Endothelial cell of umbilical vein (primary cell): Measurements from ENCODE around the gene ARHGEF19. TPM values are rescaled to one million over a fixed set of nuclear protein-coding genes. Genes with fewer than 3 reads are reported as not detected.

ENCODE experiments used
- BruUV-seq: library from RNA; stranded (reverse); fragments of 400-500 nt; replicated peaks from 2 replicates; lab custom pipeline; 2021; lab: Mats Ljungman, UMichigan
- CTCF ChIA-PET: fragments of 300-600, 350-600 bp; sonication (Branson Sonifier 250); formaldehyde crosslinking; loops from one replicate; lab custom pipeline; 2021; ENCODE audit warnings: antibody characterized with exemption, inconsistent platforms; lab: Charles Lee
- POLR2A ChIA-PET: fragments of 300-600, 350-600 bp; sonication (Branson Sonifier 250); formaldehyde crosslinking; loops from one replicate; lab custom pipeline; 2021; ENCODE audit warnings: antibody characterized with exemption, inconsistent platforms; lab: Charles Lee
- DNase-seq: peaks from one replicate; pipeline ENCODE4 v3.0.0-alpha.2; 2011; ENCODE audit warnings: low read depth, low spot score
- FAIRE-seq: peaks from 2 replicates; lab custom pipeline; 2011; peaks lifted over from hg19 to GRCh38; lab: Jason Lieb, UNC
- H2AFZ ChIP-seq: 2 replicates; pipeline ENCODE4 v1.6.0; 2012; ENCODE audit warnings: low read depth, low read length, control low read depth, inconsistent platforms
- H3K27ac ChIP-seq: 2 replicates; pipeline ENCODE4 v1.5.1; 2011; ENCODE audit warnings: low read depth, mild to moderate bottlenecking, control low read depth, low read length, moderate library complexity; ENCODE audit not compliant: insufficient read depth
- H3K27me3 ChIP-seq, 2 experiments: 2 replicates each; pipeline versions ENCODE4 v1.6.0 to v1.6.1; 2011; ENCODE audit warnings: low read length in 2 of 2, mixed read lengths in 1 of 2; ENCODE audit not compliant: control insufficient read depth in 2 of 2, insufficient read depth in 2 of 2
- H3K36me3 ChIP-seq, 2 experiments: 2 replicates in 1 of 2; 3 replicates in 1 of 2; pipeline ENCODE4 v1.5.1; 2011; ENCODE audit warnings: low read length in 2 of 2, mild to moderate bottlenecking in 1 of 2, moderate library complexity in 1 of 2; ENCODE audit not compliant: control insufficient read depth in 2 of 2, insufficient read depth in 2 of 2; ENCODE audit errors: extremely low read depth in 1 of 2
- H3K4me1 ChIP-seq: 3 replicates; pipeline ENCODE4 v1.5.1; 2011; ENCODE audit warnings: mild to moderate bottlenecking, low read length; ENCODE audit not compliant: control insufficient read depth, insufficient read depth; ENCODE audit errors: extremely low read depth
- H3K4me2 ChIP-seq: 2 replicates; pipeline ENCODE4 v1.6.1; 2011; ENCODE audit warnings: low read length, control low read depth, mixed read lengths; ENCODE audit not compliant: insufficient read depth
- H3K4me3 ChIP-seq, 3 experiments: fragments of 200-600 bp in 1 of 3; sonication (generic), shearing (Covaris generic) in 1 of 3; replicated peaks in 1 of 3; 2 replicates each; pipeline ENCODE4 v1.5.1; 2011 to 2016; ENCODE audit warnings: control low read depth in 3 of 3, low read length in 3 of 3, mild to moderate bottlenecking in 2 of 3, inconsistent platforms in 1 of 3, low read depth in 1 of 3, moderate library complexity in 1 of 3; ENCODE audit not compliant: insufficient read depth in 1 of 3
- H3K79me2 ChIP-seq: 2 replicates; pipeline ENCODE4 v1.6.0; 2012; ENCODE audit warnings: low read length, inconsistent platforms; ENCODE audit not compliant: control insufficient read depth, insufficient read depth
- H3K9ac ChIP-seq: replicated peaks from 2 replicates; pipeline ENCODE3; 2011; ENCODE audit warnings: low read length, control low read depth; ENCODE audit not compliant: insufficient read depth; ENCODE audit errors: extremely low read depth
- H3K9me1 ChIP-seq: replicated peaks from 3 replicates; pipeline ENCODE4 v1.6.0; 2011; ENCODE audit warnings: mild to moderate bottlenecking, low read length; ENCODE audit not compliant: control insufficient read depth, insufficient read depth; ENCODE audit errors: extremely low read depth
- H3K9me3 ChIP-seq: replicated peaks from 2 replicates; pipeline ENCODE4 v1.5.1; 2012; ENCODE audit warnings: low read length, inconsistent platforms; ENCODE audit not compliant: control insufficient read depth, insufficient read depth
- H4K20me1 ChIP-seq: replicated peaks from 2 replicates; pipeline ENCODE3; 2011; ENCODE audit warnings: mild to moderate bottlenecking, low read length; ENCODE audit not compliant: control insufficient read depth, insufficient read depth; ENCODE audit errors: extremely low read depth
- EZH2 ChIP-seq: IDR thresholded peaks from 2 replicates; pipeline ENCODE4 v1.6.1; 2012; ENCODE audit warnings: borderline replicate concordance, low read depth, mild to moderate bottlenecking, moderate library complexity, low read length, inconsistent platforms; ENCODE audit not compliant: severe bottlenecking
- FOS ChIP-seq: IDR thresholded peaks from 2 replicates; pipeline ENCODE4 v1.6.1; 2011; ENCODE audit warnings: mild to moderate bottlenecking, low read length, moderate library complexity, borderline replicate concordance; ENCODE audit not compliant: insufficient read depth
- GATA2 ChIP-seq: IDR thresholded peaks from 2 replicates; pipeline ENCODE4 v1.7.0; 2011; ENCODE audit warnings: low read depth, mild to moderate bottlenecking, moderate library complexity, mixed read lengths, low read length; ENCODE audit not compliant: insufficient read length, insufficient read depth
- JUN ChIP-seq: IDR thresholded peaks from 2 replicates; pipeline ENCODE4 v1.6.1; 2011; ENCODE audit warnings: borderline replicate concordance, low read depth; ENCODE audit not compliant: insufficient read length, insufficient read depth
- MYC ChIP-seq: IDR thresholded peaks from one replicate; pipeline ENCODE4 v1.6.1; 2011; ENCODE audit warnings: mild to moderate bottlenecking, low read depth, low read length
- POLR2A ChIP-seq: IDR thresholded peaks from 2 replicates; pipeline ENCODE4 v1.6.1; 2012; ENCODE audit warnings: low read depth, mild to moderate bottlenecking, control low read depth, low read length
- POLR2AphosphoS5 ChIP-seq: IDR thresholded peaks from 2 replicates; pipeline ENCODE4 v1.6.1; 2012; ENCODE audit warnings: low read depth, mild to moderate bottlenecking, control low read depth, low read length, moderate library complexity; ENCODE audit not compliant: insufficient read depth
- dilution Hi-C: fragments of 300-500 bp; cut with MboI; formaldehyde crosslinking; loops from one replicate; pipeline ENCODE4 v1.15.0; 2019; ENCODE audit warnings: low sequenced_read_pairs; ENCODE audit not compliant: extremely low pct_ligation_motif_present
- intact Hi-C: fragments of 100-400 bp; cut with micrococcal nuclease; formaldehyde crosslinking; loops from one replicate; pipeline ENCODE4 v1.10.0; 2022
- polyA plus RNA-seq, 4 experiments: library from polyadenylated mRNA; depleted of rRNA in 3 of 4; stranded (reverse) in 3 of 4; unstranded in 1 of 4; fragments of >200 nt; gene quantifications; 2 replicates each; pipeline versions ENCODE4 v1.2.1 to v1.2.3, GENCODE V29; 2011 to 2012; ENCODE audit warnings: missing spikeins in 1 of 4
- total RNA-seq: library from RNA; stranded (reverse); gene quantifications from 2 replicates; pipeline ENCODE4 v1.2.3, GENCODE V29; 2021
- TF ChIP-seq, protein P1 (sequence below), 2 donors: IDR thresholded peaks; 1 replicate in 1 of 2; 2 replicates in 1 of 2; pipeline ENCODE4 v1.5.1; 2011; ENCODE audit warnings: low read length in 2 of 2, mild to moderate bottlenecking in 2 of 2, moderate library complexity in 2 of 2, control low read depth in 1 of 2, inconsistent platforms in 1 of 2, low read depth in 1 of 2; ENCODE audit not compliant: insufficient read depth in 1 of 2; ENCODE audit errors: extremely low read depth in 1 of 2
- TF ChIP-seq, protein P2 (sequence below): IDR thresholded peaks from 2 replicates; pipeline ENCODE4 v1.6.1; 2011; ENCODE audit not compliant: insufficient read depth, insufficient read length

Gene ARHGEF19
- total and polyA plus RNA-seq, 2 donors (not counting 3 experiments of a cell fraction or from before 2014, with no cell fraction given) = 6.2 to 8.0 TPM

DNA sequence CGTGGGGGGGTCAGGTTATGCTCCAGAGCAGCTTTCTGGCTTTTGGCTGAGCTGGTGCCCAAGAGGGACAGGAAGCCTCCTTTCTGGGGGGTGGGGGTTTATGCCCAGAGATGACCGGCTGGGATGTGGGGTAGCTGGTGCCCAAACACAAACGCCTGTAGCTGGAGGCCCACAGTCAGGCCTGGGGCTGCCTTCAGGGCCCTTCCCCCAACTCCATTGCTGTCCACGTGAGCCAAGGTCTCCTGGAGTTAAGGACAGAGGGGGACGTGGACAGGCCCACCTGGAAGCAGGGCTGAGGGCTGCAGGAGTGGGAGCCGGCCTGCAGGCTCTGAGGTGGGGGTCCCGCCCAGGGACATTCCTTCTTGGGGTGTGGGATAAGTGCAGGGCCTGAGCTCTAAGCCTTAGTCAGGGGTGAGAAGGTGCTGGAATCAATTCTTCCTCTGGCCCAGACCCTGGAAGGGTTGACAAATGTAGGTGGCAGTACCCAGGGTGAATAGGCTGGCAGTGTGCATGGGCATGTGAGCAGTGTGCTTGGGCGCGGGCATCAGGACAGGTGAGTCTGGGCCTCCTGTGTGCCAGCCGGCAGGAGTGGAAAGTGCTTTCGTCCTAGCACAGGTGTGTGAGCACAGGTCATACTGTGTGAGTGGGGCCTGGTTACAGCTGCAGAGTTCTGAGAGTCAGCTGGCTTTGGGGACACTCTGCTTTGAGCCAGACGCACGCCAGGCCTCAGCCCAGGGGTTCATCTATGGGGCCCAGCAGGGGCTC is 17.7 kb upstream of the ARHGEF19 start:
- H3K27me3 ChIP-seq = peaks cover 22 to 23% of the 10 kb centered on the region in 2 experiments
- H3K27ac ChIP-seq = no peak overlapping the region
- no peak overlapping the region for H2AFZ ChIP-seq
- no peaks in the 10 kb centered on the region for H3K9me3 ChIP-seq
- FAIRE-seq (no peak), DNase-seq (no peak)
- H3K9ac ChIP-seq = no peak overlapping the region
- no peaks in the 10 kb centered on the region for H3K79me2 ChIP-seq
- TF ChIP-seq EZH2 (no peak), POLR2A (no peak), POLR2AphosphoS5 (no peak), FOS (no peak), JUN (no peak), MYC (no peak), GATA2 (no peak)
- TF ChIP-seq, protein P1, sequence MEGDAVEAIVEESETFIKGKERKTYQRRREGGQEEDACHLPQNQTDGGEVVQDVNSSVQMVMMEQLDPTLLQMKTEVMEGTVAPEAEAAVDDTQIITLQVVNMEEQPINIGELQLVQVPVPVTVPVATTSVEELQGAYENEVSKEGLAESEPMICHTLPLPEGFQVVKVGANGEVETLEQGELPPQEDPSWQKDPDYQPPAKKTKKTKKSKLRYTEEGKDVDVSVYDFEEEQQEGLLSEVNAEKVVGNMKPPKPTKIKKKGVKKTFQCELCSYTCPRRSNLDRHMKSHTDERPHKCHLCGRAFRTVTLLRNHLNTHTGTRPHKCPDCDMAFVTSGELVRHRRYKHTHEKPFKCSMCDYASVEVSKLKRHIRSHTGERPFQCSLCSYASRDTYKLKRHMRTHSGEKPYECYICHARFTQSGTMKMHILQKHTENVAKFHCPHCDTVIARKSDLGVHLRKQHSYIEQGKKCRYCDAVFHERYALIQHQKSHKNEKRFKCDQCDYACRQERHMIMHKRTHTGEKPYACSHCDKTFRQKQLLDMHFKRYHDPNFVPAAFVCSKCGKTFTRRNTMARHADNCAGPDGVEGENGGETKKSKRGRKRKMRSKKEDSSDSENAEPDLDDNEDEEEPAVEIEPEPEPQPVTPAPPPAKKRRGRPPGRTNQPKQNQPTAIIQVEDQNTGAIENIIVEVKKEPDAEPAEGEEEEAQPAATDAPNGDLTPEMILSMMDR (IDR thresholded peaks at IDR 0.05; ENCODE audit: extremely low read depth in 1 of 2, insufficient read depth in 1 of 2, low read depth in 1 of 2, low read length in 2 of 2) = no peak
- TF ChIP-seq, protein P2, sequence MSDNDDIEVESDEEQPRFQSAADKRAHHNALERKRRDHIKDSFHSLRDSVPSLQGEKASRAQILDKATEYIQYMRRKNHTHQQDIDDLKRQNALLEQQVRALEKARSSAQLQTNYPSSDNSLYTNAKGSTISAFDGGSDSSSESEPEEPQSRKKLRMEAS = no peak
- H3K4me2 ChIP-seq = no peak overlapping the region
- BruUV-seq = no TSS peak
- H3K9me1 ChIP-seq = no peaks in the 10 kb centered on the region
- H3K4me1 ChIP-seq = no peaks in the 10 kb centered on the region
- H3K36me3 ChIP-seq = no peaks in the 10 kb centered on the region
- POLR2A ChIA-PET = interaction anchor here (0.6 to 0.7 kb wide), 2 partner anchors 133 to 438 kb away, joined by 3 to 12 read pairs; no protein-coding TSS in a partner anchor
- no peak overlapping the region for H3K4me3 ChIP-seq
- CTCF ChIA-PET = interaction anchor here (1.0 kb wide), 1 partner anchor 13 kb away, joined by 3 read pairs; no protein-coding TSS in a partner anchor
- intact Hi-C loops = no loop called here
- dilution Hi-C loops = no loop called here
- no peaks in the 10 kb centered on the region for H4K20me1 ChIP-seq
